CD4-positive, alpha-beta T cell treated with Interleukin-4 for 1 hour (primary cell): ENCODE measurements around the gene MCMBP.

Experiments
- DNase-seq, 2 donors: peaks; one replicate each; pipeline ENCODE4 v3.0.0-alpha.2; 2020 to 2022

The MCMBP gene

DNA sequence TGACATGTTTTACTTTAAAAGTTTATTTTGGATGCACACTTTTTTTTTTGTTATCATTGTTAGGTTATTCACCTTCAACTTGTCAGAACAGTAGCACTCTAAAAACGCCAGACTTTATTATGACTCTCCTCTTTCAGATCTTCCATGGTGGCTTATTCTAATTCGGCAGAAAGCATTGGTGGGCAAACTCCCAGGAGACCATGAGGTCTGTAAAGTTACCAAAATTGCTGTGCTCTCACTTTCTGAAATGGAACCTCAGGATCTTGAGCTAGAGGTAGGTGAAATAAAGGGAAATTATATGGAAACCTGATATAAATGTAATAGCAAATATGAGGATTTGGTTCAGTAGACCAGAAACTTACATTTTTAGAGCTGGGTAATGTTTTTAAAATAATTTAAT lies 91.1 kb downstream of the MCMBP start:
- no peak for DNase-seq

GRCh38 chr10:119780879-119781480 lies 91.7 kb downstream of the MCMBP start:
- DNase-seq, result no peak
